ENCODE data around the gene CDRT15. TPM values are rescaled to one million over a fixed set of nuclear protein-coding genes. Genes with fewer than 3 reads are reported as not detected.

The CDRT15 gene
- total RNA-seq, 3 donors from 2014 or later (not counting 1 experiment from before 2014, with no cell fraction given), result not detected

GRCh38 chr17:14209215-14209614, 27.4 kb downstream of the CDRT15 start:
- Mint-ChIP-seq H3K36me3 (no peaks in the 10 kb centered on the region), H3K9me3 (peaks cover 0 to 2% of the 10 kb centered on the region in 2 donors), H3K27me3 (ENCODE audit: low read depth in 2 of 2) (no peaks in the 10 kb centered on the region), H3K27ac (peak overlapping the region; percentile 80 to 91), H3K4me3 (no peak overlapping the region), H3K4me1 (peaks cover 66 to 83% of the 10 kb centered on the region in 2 donors)
- intact Hi-C loops (cut with micrococcal nuclease), result loop anchor here (5.0 kb wide), 2 partner anchors 92 to 148 kb away; no protein-coding TSS in a partner anchor
- no peak overlapping the region for H3K27ac ChIP-seq (ENCODE audit: low read length)
- H3K4me3 ChIP-seq (ENCODE audit: low read length), result no peak overlapping the region
- WGBS (ENCODE audit: insufficient coverage), result 97% methylated on average over 3 of the region's 3 CpGs
- H3K36me3 ChIP-seq (ENCODE audit: control insufficient read depth, insufficient read depth, low read length), result no peaks in the 10 kb centered on the region
- H3K27me3 ChIP-seq (ENCODE audit: control insufficient read depth, insufficient read depth, low read length), result no peaks in the 10 kb centered on the region
- H3K9me3 ChIP-seq (ENCODE audit: control insufficient read depth, insufficient read depth, low read length), result no peaks in the 10 kb centered on the region
- ATAC-seq (no peak), DNase-seq (no peak)
- peaks cover 51% of the 10 kb centered on the region for H3K4me1 ChIP-seq (ENCODE audit: control insufficient read depth, insufficient read depth, low read length)
- TF ChIP-seq CTCF (IDR thresholded peaks at IDR 0.05), result no peak

- ATAC-seq (no peak), DNase-seq (no peak)
- peaks cover 0 to 2% of the 10 kb centered on the region in 2 donors for H3K9me3 Mint-ChIP-seq
- Histone ChIP-seq H3K36me3 (ENCODE audit: control insufficient read depth, insufficient read depth, low read length) (no peaks in the 10 kb centered on the region), H3K27ac (ENCODE audit: low read length) (peak overlapping the region; percentile 24), H3K4me3 (ENCODE audit: low read length) (no peak overlapping the region), H3K9me3 (ENCODE audit: control insufficient read depth, insufficient read depth, low read length) (no peaks in the 10 kb centered on the region), H3K27me3 (ENCODE audit: control insufficient read depth, insufficient read depth, low read length) (no peaks in the 10 kb centered on the region), H3K4me1 (ENCODE audit: control insufficient read depth, insufficient read depth, low read length) (peaks cover 63% of the 10 kb centered on the region)
- no peaks in the 10 kb centered on the region for H3K36me3 Mint-ChIP-seq
- peaks cover 74 to 90% of the 10 kb centered on the region in 2 donors for H3K4me1 Mint-ChIP-seq
- WGBS (ENCODE audit: insufficient coverage), result 98% methylated on average over 5 of the region's 5 CpGs
- H3K27ac Mint-ChIP-seq, result peak overlapping the region; percentile 80 to 91
- H3K4me3 Mint-ChIP-seq, result peak overlapping the region; percentile 50
- intact Hi-C loops (cut with micrococcal nuclease), result loop anchor here (2.0 to 5.0 kb wide), 3 partner anchors 90 to 150 kb away; no protein-coding TSS in a partner anchor
- no peak for TF ChIP-seq CTCF (IDR thresholded peaks at IDR 0.05)
- no peaks in the 10 kb centered on the region for H3K27me3 Mint-ChIP-seq (ENCODE audit: low read depth in 2 of 2)
Observed at GRCh38 chr17:14207791-14208190, 28.9 kb downstream of the CDRT15 start.

- no peak for DNase-seq
- intact Hi-C loops (cut with micrococcal nuclease), result loop anchor here (2.0 to 5.0 kb wide), 3 partner anchors 90 to 150 kb away; no protein-coding TSS in a partner anchor
- peak overlapping the region; percentile 80 to 91 for H3K27ac Mint-ChIP-seq
Observed at GRCh38 chr17:14206891-14207290, 29.8 kb downstream of the CDRT15 start.

More at GRCh38 chr17:14206891-14207290, 29.8 kb downstream of the CDRT15 start:
- Mint-ChIP-seq H3K4me1 (peaks cover 81 to 97% of the 10 kb centered on the region in 2 donors), H3K9me3 (peaks cover 0 to 2% of the 10 kb centered on the region in 2 donors), H3K36me3 (no peaks in the 10 kb centered on the region), H3K4me3 (peak overlapping the region; percentile 50), H3K27me3 (ENCODE audit: low read depth in 2 of 2) (no peaks in the 10 kb centered on the region)
- Histone ChIP-seq H3K4me1 (ENCODE audit: control insufficient read depth, insufficient read depth, low read length) (peaks cover 69% of the 10 kb centered on the region), H3K36me3 (ENCODE audit: control insufficient read depth, insufficient read depth, low read length) (no peaks in the 10 kb centered on the region), H3K27me3 (ENCODE audit: control insufficient read depth, insufficient read depth, low read length) (no peaks in the 10 kb centered on the region), H3K27ac (ENCODE audit: low read length) (no peak overlapping the region), H3K4me3 (ENCODE audit: low read length) (no peak overlapping the region), H3K9me3 (ENCODE audit: control insufficient read depth, insufficient read depth, low read length) (no peaks in the 10 kb centered on the region)
- WGBS (ENCODE audit: insufficient coverage), result 97% methylated on average over 29 of the region's 29 CpGs
- no peak for ATAC-seq
- no peak for TF ChIP-seq CTCF (IDR thresholded peaks at IDR 0.05)

Measured in natural killer cell (primary cell).